Lower lobe of right lung (tissue), 2 donors: ENCODE results near the gene VAV2. TPM values are rescaled to one million over a fixed set of nuclear protein-coding genes. Genes with fewer than 3 reads are reported as not detected.
A peak's percentile ranks its signal among the peaks of the same experiment; 100 is the strongest.
"Not testable (repeated sequence)": the region's sequence is repeated elsewhere in the genome, so short reads cannot be mapped to it uniquely, and the experiment has no call there.

Source experiments
- ATAC-seq, 2 donors: fragments of 200-7000 bp; cut with Tn5 transposase; one replicate each; pipeline ENCODE4 v1.9.1; 2020 to 2022; ENCODE audit warnings: mild to moderate bottlenecking in 2 of 2, moderate library complexity in 2 of 2
- DNase-seq: peaks from one replicate; pipeline ENCODE4 v3.0.0-alpha.2; 2020
- H3K27ac ChIP-seq: fragments of 200-600 bp; one replicate; pipeline ENCODE4 v1.8.0; 2022
- H3K27me3 ChIP-seq: fragments of 200-600 bp; one replicate; pipeline ENCODE4 v1.8.0; 2022; ENCODE audit warnings: low read depth
- H3K36me3 ChIP-seq: fragments of 200-600 bp; one replicate; pipeline ENCODE4 v1.8.0; 2022; ENCODE audit warnings: mild to moderate bottlenecking
- H3K4me1 ChIP-seq: fragments of 200-600 bp; one replicate; pipeline ENCODE4 v1.8.0; 2022
- H3K4me3 ChIP-seq: fragments of 200-600 bp; one replicate; pipeline ENCODE4 v1.8.0; 2022; ENCODE audit warnings: mild to moderate bottlenecking
- H3K9me3 ChIP-seq: fragments of 200-600 bp; one replicate; pipeline ENCODE4 v1.8.0; 2022
- CTCF ChIP-seq: fragments of 200-600 bp; IDR thresholded peaks from one replicate; pipeline ENCODE4 v1.8.0; 2022; ENCODE audit warnings: antibody characterized with exemption, mild to moderate bottlenecking
- intact Hi-C: fragments of 100-400 bp; cut with DNase I; formaldehyde crosslinking; loops from one replicate; pipeline ENCODE4 v1.11.0; 2022
- total RNA-seq: library from RNA; stranded (reverse); fragmentation: NEBNext Ultra II Directional; extraction: Animal tissue kit (Norgen Biotek cat#: 25700); gene quantifications from one replicate; pipeline ENCODE4 v1.2.1, GENCODE V29; 2021
- donor health status: DM: no; HTN: yes; CAD: no; lungs with severe emphysema.

VAV2 gene
- total RNA-seq, 1 donor from 2014 or later = 26.9 TPM

GRCh38 chr9:133767008-133767407 is 225.1 kb downstream of the VAV2 start:
- Histone ChIP-seq H3K4me1 (no peaks in the 10 kb centered on the region), H3K27me3 (no peaks in the 10 kb centered on the region), H3K27ac (no peak overlapping the region), H3K9me3 (peaks cover 11% of the 10 kb centered on the region), H3K4me3 (no peak overlapping the region), H3K36me3 (peaks cover 48% of the 10 kb centered on the region)
- TF ChIP-seq CTCF = no peak
- ATAC-seq (no peak), DNase-seq (no peak)
- intact Hi-C loops = no loop called here

- Histone ChIP-seq H3K36me3 (peaks cover 41% of the 10 kb centered on the region), H3K9me3 (peaks cover 11% of the 10 kb centered on the region)
- ATAC-seq, H3K27ac ChIP-seq, DNase-seq, intact Hi-C loops, H3K4me1 ChIP-seq, H3K4me3 ChIP-seq, H3K27me3 ChIP-seq: not testable (repeated sequence)
Observed at GRCh38 chr9:133766234-133766633, 225.9 kb downstream of the VAV2 start.

- peak; percentile 28 for DNase-seq
- no peaks in the 10 kb centered on the region for H3K4me1 ChIP-seq
- no peaks in the 10 kb centered on the region for H3K27me3 ChIP-seq
- ATAC-seq = peak; percentile 3 to 18
- H3K36me3 ChIP-seq = peaks cover 25% of the 10 kb centered on the region
- H3K4me3 ChIP-seq = no peak overlapping the region
- H3K27ac ChIP-seq = no peak overlapping the region
- intact Hi-C loops = no loop called here
- no peak for TF ChIP-seq CTCF
- peaks cover 11% of the 10 kb centered on the region for H3K9me3 ChIP-seq
Observed at GRCh38 chr9:133763272-133764183, 228.6 kb downstream of the VAV2 start.

GRCh38 chr9:133762488-133763271 is 229.4 kb downstream of the VAV2 start:
- TF ChIP-seq CTCF = no peak
- ATAC-seq (no peak), DNase-seq (peak; percentile 35)
- Histone ChIP-seq H3K36me3 (peaks cover 16% of the 10 kb centered on the region), H3K27ac (no peak overlapping the region), H3K9me3 (peaks cover 10% of the 10 kb centered on the region), H3K4me1 (no peaks in the 10 kb centered on the region), H3K27me3 (no peaks in the 10 kb centered on the region), H3K4me3 (no peak overlapping the region)
- intact Hi-C loops = no loop called here

- H3K4me3 ChIP-seq = no peak overlapping the region
- H3K4me1 ChIP-seq = no peaks in the 10 kb centered on the region
- no peak for DNase-seq
- no peak for ATAC-seq
- peaks cover 13% of the 10 kb centered on the region for H3K36me3 ChIP-seq
- TF ChIP-seq CTCF = no peak
- H3K27me3 ChIP-seq = no peaks in the 10 kb centered on the region
- intact Hi-C loops = no loop called here
- no peak overlapping the region for H3K27ac ChIP-seq
- peaks cover under 1% of the 10 kb centered on the region for H3K9me3 ChIP-seq
Observed at GRCh38 chr9:133761641-133762248, 230.4 kb downstream of the VAV2 start.
